Upper lobe of left lung (tissue), 6 donors: ENCODE data around the gene CDK5RAP1. TPM values are rescaled to one million over a fixed set of nuclear protein-coding genes. Genes with fewer than 3 reads are reported as not detected.

ENCODE experiments used
- ATAC-seq, 2 donors: fragments of 200-7000 bp; cut with Tn5 transposase; one replicate each; pipeline ENCODE4 v1.9.1; 2022; ENCODE audit warnings: mild to moderate bottlenecking in 2 of 2, moderate library complexity in 2 of 2; ENCODE audit not compliant: low FRiP score in 2 of 2
- DNase-seq, 2 donors: peaks; one replicate each; pipeline ENCODE4 v3.0.0-alpha.2; 2019 to 2020
- H3K27ac ChIP-seq, 4 donors: fragments of 200-600 bp; sonication (generic); one replicate each; pipeline ENCODE4 v1.5.1; 2016 to 2019
- H3K27me3 ChIP-seq, 4 donors: fragments of 200-600 bp; sonication (generic); one replicate each; pipeline ENCODE4 v1.5.1; 2017 to 2019
- H3K36me3 ChIP-seq, 4 donors: fragments of 200-600 bp; sonication (generic); one replicate each; pipeline ENCODE4 v1.5.1; 2016 to 2019
- H3K4me1 ChIP-seq, 4 donors: fragments of 200-600 bp; sonication (generic); one replicate each; pipeline ENCODE4 v1.5.1; 2018 to 2019
- H3K4me3 ChIP-seq, 4 donors: fragments of 200-600 bp; sonication (generic); one replicate each; pipeline ENCODE4 v1.5.1; 2017 to 2019; ENCODE audit warnings: mild to moderate bottlenecking in 2 of 4, moderate library complexity in 1 of 4
- H3K9me3 ChIP-seq, 4 donors: fragments of 200-600 bp; sonication (generic); one replicate each; pipeline ENCODE4 v1.5.1; 2018 to 2019
- CTCF ChIP-seq, 6 experiments: fragments of 450-650 bp in 4 of 6; fragments of 200-600 bp in 2 of 6; sonication (generic) in 2 of 6; IDR thresholded peaks; one replicate each; pipeline ENCODE4 v1.5.1; 2016 to 2019; ENCODE audit warnings: antibody characterized with exemption in 6 of 6
- EP300 ChIP-seq, 4 donors: sonication (generic); formaldehyde crosslinking; IDR thresholded peaks; one replicate each; pipeline ENCODE4 v1.5.1; 2017; ENCODE audit warnings: antibody characterized with exemption in 4 of 4, control low read depth in 2 of 4
- POLR2A ChIP-seq, 4 donors: fragments of 450-650 bp; IDR thresholded peaks; one replicate each; pipeline ENCODE4 v1.5.1; 2016 to 2017; ENCODE audit warnings: antibody characterized with exemption in 4 of 4, mild to moderate bottlenecking in 2 of 4
- POLR2AphosphoS5 ChIP-seq, 2 donors: sonication (generic); formaldehyde crosslinking; IDR thresholded peaks; one replicate each; pipeline ENCODE4 v1.5.1; 2017; ENCODE audit warnings: antibody characterized with exemption in 2 of 2
- WGBS, 2 donors: methylation state at CpG; one replicate each; pipeline ENCODE4 v1.1.5; 2017 to 2018; 5-methylcytosine and 5-hydroxymethylcytosine counted together
- total RNA-seq, 6 donors: library from RNA; depleted of rRNA in 4 of 6; stranded (reverse); fragments of >200 nt in 4 of 6; gene quantifications; one replicate each; pipeline versions ENCODE4 v1.1.0 to v1.2.1, GENCODE V29; 2016 to 2021
- donor health status: DM: no; HTN: no; CAD: no; lungs with moderate emphysema.
- donor health status: DM: no; HTN: yes; CAD: no; lungs with severe emphysema.

Gene CDK5RAP1
- total RNA-seq, 6 donors from 2014 or later, result 19.1 to 33.7 (median 25.0) TPM

DNA sequence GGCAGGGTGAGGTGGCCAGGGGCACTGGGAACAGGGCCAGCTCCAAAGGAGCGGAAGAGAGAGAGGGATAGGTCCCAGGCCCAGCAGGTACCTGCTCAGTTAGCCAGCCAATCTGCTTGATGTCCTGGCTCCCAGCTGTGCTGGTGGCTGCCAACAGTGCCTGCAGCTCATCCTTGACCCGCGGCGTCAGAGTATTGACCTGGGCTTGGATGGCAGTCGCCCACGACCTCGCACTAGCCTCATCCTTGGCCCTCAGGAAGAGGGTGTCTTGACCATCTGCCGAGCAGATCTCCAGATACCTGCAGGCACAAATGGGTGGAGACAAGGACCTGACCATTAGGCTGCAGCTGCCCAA, 11.1 kb upstream of the CDK5RAP1 start:
- WGBS, 2 donors, result 92 to 100% methylated on average over 7 to 8 of the region's 8 CpGs
- H3K4me1 ChIP-seq, result no peaks in the 10 kb centered on the region
- no peak for TF ChIP-seq POLR2A (IDR thresholded peaks at IDR 0.05)
- no peak for TF ChIP-seq EP300 (IDR thresholded peaks at IDR 0.05)
- TF ChIP-seq POLR2AphosphoS5 (IDR thresholded peaks at IDR 0.05), result no peak
- no peak overlapping the region for H3K4me3 ChIP-seq
- no peak for DNase-seq
- H3K27me3 ChIP-seq, result no peaks in the 10 kb centered on the region
- no peak for ATAC-seq
- peaks cover 0 to 22% (median 11%) of the 10 kb centered on the region in 4 donors for H3K36me3 ChIP-seq
- no peaks in the 10 kb centered on the region for H3K9me3 ChIP-seq
- no peak overlapping the region for H3K27ac ChIP-seq

- no peak overlapping the region for H3K27ac ChIP-seq
- no peaks in the 10 kb centered on the region for H3K9me3 ChIP-seq
- no peak for TF ChIP-seq POLR2A (IDR thresholded peaks at IDR 0.05)
- TF ChIP-seq CTCF (IDR thresholded peaks at IDR 0.05), result no peak
- TF ChIP-seq EP300 (IDR thresholded peaks at IDR 0.05), result no peak
- TF ChIP-seq POLR2AphosphoS5 (IDR thresholded peaks at IDR 0.05), result no peak
- no peaks in the 10 kb centered on the region for H3K27me3 ChIP-seq
- WGBS, 2 donors, result 89 to 96% methylated on average over 5 to 7 of the region's 7 CpGs
- H3K4me3 ChIP-seq, result no peak overlapping the region
- ATAC-seq, result no peak
- H3K4me1 ChIP-seq, result no peaks in the 10 kb centered on the region
- H3K36me3 ChIP-seq, result peaks cover 0 to 23% (median 13%) of the 10 kb centered on the region in 4 donors
- DNase-seq, result peak in 1 of 2 donors; percentile 69
Measured at GRCh38 chr20:33411711-33412483, 10.6 kb upstream of the CDK5RAP1 start.

DNA sequence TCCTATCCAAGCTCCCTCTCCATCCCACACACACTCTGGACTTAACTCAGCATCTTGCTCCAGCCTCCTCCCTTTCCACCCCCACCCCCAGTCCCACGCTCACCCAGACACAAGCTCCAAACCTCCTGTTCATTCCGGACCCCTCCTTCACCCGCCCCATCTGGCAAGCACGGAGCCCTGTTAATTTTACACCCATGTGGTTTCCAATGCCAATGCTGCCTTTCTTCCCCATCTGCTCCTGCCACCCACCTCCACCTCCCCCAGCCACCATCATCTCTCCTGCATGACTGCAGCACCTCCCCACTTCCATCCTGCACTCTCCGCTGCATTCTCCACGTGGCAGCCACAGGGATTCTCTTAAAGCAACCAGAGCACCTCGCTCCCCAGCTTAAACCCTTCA, 9.9 kb upstream of the CDK5RAP1 start:
- no peak overlapping the region for H3K4me3 ChIP-seq
- no peak for TF ChIP-seq EP300 (IDR thresholded peaks at IDR 0.05)
- no peak for TF ChIP-seq POLR2AphosphoS5 (IDR thresholded peaks at IDR 0.05)
- no peak for TF ChIP-seq CTCF (IDR thresholded peaks at IDR 0.05)
- TF ChIP-seq POLR2A (IDR thresholded peaks at IDR 0.05), result no peak
- peaks cover 0 to 23% (median 15%) of the 10 kb centered on the region in 4 donors for H3K36me3 ChIP-seq
- no peaks in the 10 kb centered on the region for H3K27me3 ChIP-seq
- WGBS, 2 donors, result 88 to 91% methylated on average over 7 of the region's 7 CpGs
- ATAC-seq (no peak), DNase-seq (no peak)
- H3K4me1 ChIP-seq, result no peaks in the 10 kb centered on the region
- H3K27ac ChIP-seq, result no peak overlapping the region
- H3K9me3 ChIP-seq, result no peaks in the 10 kb centered on the region

DNA sequence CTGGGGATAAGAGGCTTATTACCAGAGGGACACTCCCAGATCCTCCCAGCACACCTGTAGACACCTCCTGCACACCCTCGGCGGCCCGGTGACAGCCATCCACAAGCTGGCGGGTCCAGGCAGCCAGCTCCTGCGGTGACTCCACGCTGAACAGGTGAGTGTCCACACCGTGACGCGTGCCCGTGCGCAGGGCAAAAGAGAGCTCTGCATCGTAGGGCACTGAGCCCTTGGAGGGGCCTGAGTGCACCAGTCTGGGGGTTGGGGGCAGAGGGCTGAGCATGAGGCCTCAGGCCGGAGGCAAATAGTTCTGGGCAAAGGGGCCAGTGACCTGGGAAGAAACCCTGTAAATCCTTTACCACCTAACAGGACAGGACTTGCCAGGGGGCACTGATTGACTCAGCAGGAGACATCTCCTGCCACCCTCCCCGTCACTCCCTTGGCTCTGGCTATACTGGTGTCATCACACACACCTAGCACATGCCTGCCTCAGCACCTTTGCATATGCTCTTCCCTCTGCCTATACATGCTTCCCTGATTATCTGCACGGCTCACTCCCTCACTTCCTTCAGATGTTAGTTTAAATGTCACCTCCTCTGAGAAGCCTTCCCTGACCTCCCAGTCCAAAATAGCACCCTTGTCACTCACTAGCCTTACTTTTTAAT, 8.9 kb upstream of the CDK5RAP1 start:
- ATAC-seq (peak in 1 of 2 donors; percentile 28), DNase-seq (peak in 1 of 2 donors; percentile 78)
- 97% methylated on average over 14 to 15 of the region's 15 CpGs for WGBS, 2 donors
- Histone ChIP-seq H3K4me3 (no peak overlapping the region), H3K4me1 (no peaks in the 10 kb centered on the region), H3K36me3 (peaks cover 0 to 23% (median 15%) of the 10 kb centered on the region in 4 donors), H3K27ac (no peak overlapping the region), H3K27me3 (no peaks in the 10 kb centered on the region), H3K9me3 (no peaks in the 10 kb centered on the region)
- TF ChIP-seq CTCF (IDR thresholded peaks at IDR 0.05) (no peak), POLR2AphosphoS5 (IDR thresholded peaks at IDR 0.05) (no peak), EP300 (IDR thresholded peaks at IDR 0.05) (no peak)

GRCh38 chr20:33408716-33409654, 7.7 kb upstream of the CDK5RAP1 start:
- no peak overlapping the region for H3K27ac ChIP-seq
- H3K4me3 ChIP-seq, result no peak overlapping the region
- H3K9me3 ChIP-seq, result no peaks in the 10 kb centered on the region
- H3K4me1 ChIP-seq, result no peaks in the 10 kb centered on the region
- WGBS, 2 donors, result 85 to 86% methylated on average over 9 to 14 of the region's 18 CpGs
- TF ChIP-seq CTCF (IDR thresholded peaks at IDR 0.05) (no peak), EP300 (IDR thresholded peaks at IDR 0.05) (no peak), POLR2A (IDR thresholded peaks at IDR 0.05) (no peak), POLR2AphosphoS5 (IDR thresholded peaks at IDR 0.05) (no peak)
- DNase-seq (peak in 1 of 2 donors; percentile 56), ATAC-seq (no peak)
- no peaks in the 10 kb centered on the region for H3K27me3 ChIP-seq
- peaks cover 0 to 23% (median 15%) of the 10 kb centered on the region in 4 donors for H3K36me3 ChIP-seq
